Right atrium auricular region (tissue), 2 donors: ENCODE results near the gene OSTM1. TPM values are rescaled to one million over a fixed set of nuclear protein-coding genes. Genes with fewer than 3 reads are reported as not detected.

Experiments
- DNase-seq: peaks from one replicate; pipeline ENCODE4 v3.0.0-alpha.2; 2019; ENCODE audit warnings: low spot score
- H3K27ac ChIP-seq, 2 donors: fragments of 200-600 bp; sonication (generic); 1 replicate in 1 of 2; 2 replicates in 1 of 2; pipeline ENCODE4 v1.5.1; 2016 to 2019
- H3K27me3 ChIP-seq, 2 donors: fragments of 200-600 bp; sonication (generic); one replicate each; pipeline versions ENCODE4 v1.5.1 to v1.6.0; 2017 to 2019
- H3K36me3 ChIP-seq: fragments of 200-600 bp; sonication (generic); one replicate; pipeline ENCODE4 v1.5.1; 2016
- H3K4me1 ChIP-seq, 2 donors: fragments of 200-600 bp; sonication (generic); one replicate each; pipeline versions ENCODE4 v1.5.1 to v1.6.0; 2017 to 2019
- H3K4me3 ChIP-seq, 2 donors: fragments of 200-600 bp; sonication (generic); 1 replicate in 1 of 2; 2 replicates in 1 of 2; pipeline ENCODE4 v1.5.1; 2017 to 2019; ENCODE audit warnings: mild to moderate bottlenecking in 1 of 2, moderate library complexity in 1 of 2
- H3K9me3 ChIP-seq, 2 donors: fragments of 200-600 bp; sonication (generic); one replicate each; pipeline ENCODE4 v1.5.1; 2019
- CTCF ChIP-seq, 2 donors: fragments of 200-600 bp; sonication (generic); IDR thresholded peaks; one replicate each; pipeline ENCODE4 v1.5.1; 2019; ENCODE audit warnings: antibody characterized with exemption in 2 of 2
- total RNA-seq, 2 donors: library from RNA; depleted of rRNA; stranded (reverse); fragments of >200 nt; gene quantifications; one replicate each; pipeline ENCODE4 v1.1.0, GENCODE V29; 2016

The OSTM1 gene
- total RNA-seq, 2 donors from 2014 or later, result 38.4 to 80.2 TPM

- no peaks in the 10 kb centered on the region for H3K4me1 ChIP-seq
- H3K27ac ChIP-seq, result no peak overlapping the region
- H3K9me3 ChIP-seq, result no peaks in the 10 kb centered on the region
- no peak overlapping the region for H3K4me3 ChIP-seq
- no peaks in the 10 kb centered on the region for H3K36me3 ChIP-seq
- no peaks in the 10 kb centered on the region for H3K27me3 ChIP-seq
- no peak for DNase-seq
- no peak for TF ChIP-seq CTCF (IDR thresholded peaks at IDR 0.05)
These were observed 19.3 kb upstream of the OSTM1 start for GRCh38 chr6:108093781-108094300.

- no peaks in the 10 kb centered on the region for H3K36me3 ChIP-seq
- no peaks in the 10 kb centered on the region for H3K4me1 ChIP-seq
- no peak for TF ChIP-seq CTCF (IDR thresholded peaks at IDR 0.05)
- no peak overlapping the region for H3K4me3 ChIP-seq
- DNase-seq, result no peak
- H3K27me3 ChIP-seq, result no peaks in the 10 kb centered on the region
- no peak overlapping the region for H3K27ac ChIP-seq
- H3K9me3 ChIP-seq, result no peaks in the 10 kb centered on the region
These were observed 16.7 kb upstream of the OSTM1 start for GRCh38 chr6:108091288-108091687.

- Histone ChIP-seq H3K4me3 (no peak overlapping the region), H3K36me3 (no peaks in the 10 kb centered on the region), H3K9me3 (no peaks in the 10 kb centered on the region), H3K27ac (no peak overlapping the region), H3K4me1 (no peaks in the 10 kb centered on the region), H3K27me3 (no peaks in the 10 kb centered on the region)
- no peak for TF ChIP-seq CTCF (IDR thresholded peaks at IDR 0.05)
- no peak for DNase-seq
These were observed 8.8 kb upstream of the OSTM1 start for GRCh38 chr6:108083349-108083748.

- Histone ChIP-seq H3K9me3 (no peaks in the 10 kb centered on the region), H3K27me3 (no peaks in the 10 kb centered on the region), H3K27ac (no peak overlapping the region), H3K4me3 (no peak overlapping the region), H3K36me3 (no peaks in the 10 kb centered on the region), H3K4me1 (no peaks in the 10 kb centered on the region)
- no peak for DNase-seq
- TF ChIP-seq CTCF (IDR thresholded peaks at IDR 0.05), result no peak
These were observed 8.0 kb upstream of the OSTM1 start for GRCh38 chr6:108082539-108082938.

- H3K36me3 ChIP-seq, result no peaks in the 10 kb centered on the region
- no peak overlapping the region for H3K27ac ChIP-seq
- H3K9me3 ChIP-seq, result no peaks in the 10 kb centered on the region
- H3K27me3 ChIP-seq, result no peaks in the 10 kb centered on the region
- no peak for DNase-seq
- H3K4me3 ChIP-seq, result no peak overlapping the region
- TF ChIP-seq CTCF (IDR thresholded peaks at IDR 0.05), result no peak
- H3K4me1 ChIP-seq, result peaks cover 0 to 5% of the 10 kb centered on the region in 2 donors
These were observed 5.7 kb upstream of the OSTM1 start for GRCh38 chr6:108080010-108080780.
